Measurements from ENCODE around the gene SORCS2. TPM values are rescaled to one million over a fixed set of nuclear protein-coding genes. Genes with fewer than 3 reads are reported as not detected.

The SORCS2 gene
- total and polyA plus RNA-seq, 2 donors (not counting 1 experiment from before 2014, with no cell fraction given), result not detected

- H3K79me2 ChIP-seq (ENCODE audit: control insufficient read depth, insufficient read depth, low read length), result no peaks in the 10 kb centered on the region
- ATAC-seq (ENCODE audit: low read depth) (no peak), DNase-seq (no peak)
- H3K4me3 ChIP-seq (ENCODE audit: control extremely low read depth in 1 of 5, extremely low read depth in 1 of 5, insufficient read depth in 1 of 5, low read depth in 2 of 5, low read length in 4 of 5), result no peak overlapping the region
- peaks cover 0 to 3% (median 0%) of the 10 kb centered on the region in 4 experiments for H3K27me3 ChIP-seq (replicated peaks in 1 of 4; ENCODE audit: control extremely low read depth in 1 of 4, control insufficient read depth in 3 of 4, insufficient read depth in 4 of 4, low read length in 3 of 4)
- no peak overlapping the region for H2AFZ ChIP-seq (ENCODE audit: insufficient read depth, low read depth, low read length, poor library complexity, severe bottlenecking)
- POLR2A ChIA-PET, result no interaction called here
- TF ChIP-seq CTCF (IDR thresholded peaks at IDR 0.05) (no peak), EZH2 (IDR thresholded peaks at IDR 0.05; ENCODE audit: borderline replicate concordance, insufficient read depth, low read depth, low read length, poor library complexity, severe bottlenecking) (no peak)
- no peak overlapping the region for H3K9ac ChIP-seq (ENCODE audit: low read length)
- no peaks in the 10 kb centered on the region for H3K36me3 ChIP-seq (replicated peaks in 1 of 2; ENCODE audit: control extremely low read depth in 1 of 2, control insufficient read depth in 1 of 2, extremely low read depth in 1 of 2, insufficient read depth in 2 of 2, low read length in 1 of 2)
- H3K4me1 Mint-ChIP-seq, result peaks cover 3% of the 10 kb centered on the region
- WGBS (ENCODE audit: insufficient coverage), result 51% methylated on average over 3 of the region's 7 CpGs
- no peaks in the 10 kb centered on the region for H4K20me1 ChIP-seq (ENCODE audit: control insufficient read depth, insufficient read depth, low read length, poor library complexity, severe bottlenecking)
- H3K27ac ChIP-seq (ENCODE audit: low read length in 2 of 2), result no peak overlapping the region
- H3K27ac Mint-ChIP-seq, result no peak overlapping the region
- no peaks in the 10 kb centered on the region for H3K9me3 Mint-ChIP-seq (ENCODE audit: insufficient read depth)
- H3K4me2 ChIP-seq (replicated peaks; ENCODE audit: low read depth, low read length, poor library complexity, severe bottlenecking), result no peak overlapping the region
- intact Hi-C loops (cut with micrococcal nuclease), result no loop called here
- H3K9me3 ChIP-seq (ENCODE audit: control extremely low read depth in 1 of 3, control insufficient read depth in 2 of 3, insufficient read depth in 1 of 3, low read length in 2 of 3), result peaks cover 0 to 19% (median 2%) of the 10 kb centered on the region in 3 donors
- peaks cover 31% of the 10 kb centered on the region for H3K27me3 Mint-ChIP-seq
- CTCF ChIA-PET, result no interaction called here
- H3K4me3 Mint-ChIP-seq, result no peak overlapping the region
- H3K4me1 ChIP-seq (ENCODE audit: control insufficient read depth in 2 of 2, insufficient read depth in 2 of 2, low read length in 2 of 2), result no peaks in the 10 kb centered on the region
Observed at GRCh38 chr4:7252051-7252450, 59.7 kb downstream of the SORCS2 start.

- no peak overlapping the region for H3K27ac ChIP-seq (ENCODE audit: low read length in 2 of 2)
- no peaks in the 10 kb centered on the region for H3K27me3 ChIP-seq (replicated peaks in 1 of 4; ENCODE audit: control extremely low read depth in 1 of 4, control insufficient read depth in 3 of 4, insufficient read depth in 4 of 4, low read length in 3 of 4)
- Mint-ChIP-seq H3K27me3 (peaks cover 31% of the 10 kb centered on the region), H3K4me3 (no peak overlapping the region), H3K4me1 (peaks cover 3% of the 10 kb centered on the region), H3K27ac (no peak overlapping the region), H3K9me3 (ENCODE audit: insufficient read depth) (no peaks in the 10 kb centered on the region)
- intact Hi-C loops (cut with micrococcal nuclease), result no loop called here
- no peak overlapping the region for H2AFZ ChIP-seq (ENCODE audit: insufficient read depth, low read depth, low read length, poor library complexity, severe bottlenecking)
- no peaks in the 10 kb centered on the region for H3K79me2 ChIP-seq (ENCODE audit: control insufficient read depth, insufficient read depth, low read length)
- TF ChIP-seq CTCF (IDR thresholded peaks at IDR 0.05) (no peak), EZH2 (IDR thresholded peaks at IDR 0.05; ENCODE audit: borderline replicate concordance, insufficient read depth, low read depth, low read length, poor library complexity, severe bottlenecking) (no peak)
- DNase-seq, result no peak
- H4K20me1 ChIP-seq (ENCODE audit: control insufficient read depth, insufficient read depth, low read length, poor library complexity, severe bottlenecking), result no peaks in the 10 kb centered on the region
- no peak for ATAC-seq (ENCODE audit: low read depth)
- peaks cover 0 to 19% (median 2%) of the 10 kb centered on the region in 3 donors for H3K9me3 ChIP-seq (ENCODE audit: control extremely low read depth in 1 of 3, control insufficient read depth in 2 of 3, insufficient read depth in 1 of 3, low read length in 2 of 3)
- 52% methylated on average over 13 of the region's 15 CpGs for WGBS (ENCODE audit: insufficient coverage)
- ChIA-PET CTCF (no interaction called here), POLR2A (no interaction called here)
- no peak overlapping the region for H3K4me2 ChIP-seq (replicated peaks; ENCODE audit: low read depth, low read length, poor library complexity, severe bottlenecking)
- no peaks in the 10 kb centered on the region for H3K36me3 ChIP-seq (replicated peaks in 1 of 2; ENCODE audit: control extremely low read depth in 1 of 2, control insufficient read depth in 1 of 2, extremely low read depth in 1 of 2, insufficient read depth in 2 of 2, low read length in 1 of 2)
- no peak overlapping the region for H3K4me3 ChIP-seq (ENCODE audit: control extremely low read depth in 1 of 5, extremely low read depth in 1 of 5, insufficient read depth in 1 of 5, low read depth in 2 of 5, low read length in 4 of 5)
- H3K9ac ChIP-seq (ENCODE audit: low read length), result no peak overlapping the region
- no peaks in the 10 kb centered on the region for H3K4me1 ChIP-seq (ENCODE audit: control insufficient read depth in 2 of 2, insufficient read depth in 2 of 2, low read length in 2 of 2)
Observed at GRCh38 chr4:7252510-7253340, 60.4 kb downstream of the SORCS2 start.
